NOMO-1 treated with DMSO at 0.1 percent for 48 hours (cell line): ENCODE results near the gene ASTN2.
"Not testable (repeated sequence)": the region's sequence is repeated elsewhere in the genome, so short reads cannot be mapped to it uniquely, and the experiment has no call there.

ENCODE experiments used
- DNase-seq: peaks from one replicate; lab custom pipeline; 2025; ENCODE audit not compliant: unreplicated experiment; lab: John Stamatoyannopoulos, UW

ASTN2 gene

DNA sequence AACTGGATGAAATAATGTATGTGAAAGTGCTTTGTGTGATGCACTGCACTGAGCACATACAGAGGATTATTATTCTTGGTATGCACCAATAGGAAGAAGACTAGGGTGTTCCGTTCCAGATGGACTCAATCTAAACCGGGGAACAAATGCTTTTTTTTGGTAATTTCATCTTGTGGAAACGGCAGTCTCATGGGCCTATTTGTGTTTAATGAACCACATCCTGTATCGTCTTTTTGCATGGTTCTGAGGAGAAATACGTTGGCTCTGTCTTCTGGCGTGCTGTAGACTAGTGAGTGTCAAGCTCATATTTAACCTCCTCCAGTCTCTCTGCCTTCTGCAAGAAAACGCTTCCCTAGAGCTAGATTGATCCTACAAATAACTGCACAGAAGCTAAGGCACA lies 697.7 kb downstream of the ASTN2 start:
- DNase-seq, result no peak

DNA sequence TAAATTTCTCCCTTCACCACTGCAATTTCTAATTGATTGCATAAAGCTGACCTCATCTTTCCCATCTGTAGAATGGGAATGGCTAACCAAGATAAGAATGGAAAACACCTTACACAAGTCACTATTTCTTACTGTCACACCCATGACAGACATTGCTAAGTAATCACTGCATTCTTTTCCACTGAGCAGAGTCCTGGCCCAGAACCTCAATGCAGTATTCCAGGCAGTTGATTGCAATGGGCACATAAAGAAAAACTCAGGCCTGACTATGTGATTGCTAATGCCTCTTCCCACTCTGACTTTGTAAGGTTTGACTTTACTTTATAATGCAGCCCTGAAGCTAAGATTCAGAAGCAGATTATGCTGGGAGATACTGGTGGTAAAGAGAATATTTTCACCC lies 698.4 kb downstream of the ASTN2 start:
- no peak for DNase-seq

DNA sequence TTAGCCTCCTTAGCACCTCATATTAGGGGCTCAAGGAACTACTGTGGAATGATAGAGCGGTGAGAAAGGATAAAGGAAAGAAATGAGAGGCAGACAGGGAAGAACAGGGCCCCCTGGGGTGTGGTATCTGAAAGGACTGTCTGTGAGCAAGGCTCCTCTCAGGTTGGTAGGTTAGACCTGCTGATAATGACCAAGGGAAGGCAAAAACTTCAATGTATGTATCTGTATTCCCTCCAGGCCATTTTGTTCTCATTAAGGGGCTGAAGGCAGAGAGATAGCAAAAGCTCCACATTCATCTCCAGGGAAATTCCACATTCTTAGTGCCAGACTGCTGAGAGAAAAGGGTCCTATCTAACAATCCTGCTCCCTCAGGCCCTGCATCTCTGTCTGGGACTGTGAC lies 699.1 kb downstream of the ASTN2 start:
- DNase-seq, result no peak

DNA sequence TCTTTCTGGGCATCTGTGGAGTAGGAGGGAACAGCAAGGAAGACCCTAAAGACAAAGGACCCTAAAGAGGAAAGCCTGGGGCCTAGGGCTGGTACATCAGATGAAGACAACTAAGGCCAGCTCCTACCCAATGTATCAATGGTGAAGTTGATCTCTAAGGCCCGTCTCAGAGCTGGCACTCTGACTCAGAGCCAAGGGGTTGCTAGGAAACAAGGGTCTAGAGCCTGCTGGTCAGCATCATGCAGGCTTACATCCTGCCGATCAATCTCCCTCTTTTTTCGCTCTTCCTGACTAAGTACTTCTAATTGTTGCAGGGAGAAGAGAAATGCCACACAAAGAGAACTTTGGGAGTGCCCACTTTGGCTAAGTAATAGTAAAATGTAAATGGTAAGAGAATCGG lies 701.6 kb downstream of the ASTN2 start:
- no peak for DNase-seq

DNA sequence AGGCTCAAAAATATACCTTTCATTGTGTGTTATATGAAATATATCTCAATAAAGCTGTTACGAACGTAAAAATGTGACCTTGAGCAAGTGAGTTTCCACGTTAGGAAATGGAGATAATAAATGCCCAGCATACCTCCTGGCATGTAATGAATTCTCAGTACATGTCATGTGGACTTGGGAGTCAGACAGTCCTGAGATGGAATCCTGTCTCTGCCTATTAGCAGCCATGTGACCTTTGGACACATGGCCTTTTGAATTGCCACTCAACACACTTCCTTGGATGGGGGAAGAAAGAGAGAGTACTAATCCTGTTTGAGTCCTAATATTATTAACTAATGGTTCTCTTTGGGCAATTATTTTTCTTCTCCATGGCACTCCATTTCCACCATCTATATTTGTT lies 702.1 kb downstream of the ASTN2 start:
- no peak for DNase-seq

DNA sequence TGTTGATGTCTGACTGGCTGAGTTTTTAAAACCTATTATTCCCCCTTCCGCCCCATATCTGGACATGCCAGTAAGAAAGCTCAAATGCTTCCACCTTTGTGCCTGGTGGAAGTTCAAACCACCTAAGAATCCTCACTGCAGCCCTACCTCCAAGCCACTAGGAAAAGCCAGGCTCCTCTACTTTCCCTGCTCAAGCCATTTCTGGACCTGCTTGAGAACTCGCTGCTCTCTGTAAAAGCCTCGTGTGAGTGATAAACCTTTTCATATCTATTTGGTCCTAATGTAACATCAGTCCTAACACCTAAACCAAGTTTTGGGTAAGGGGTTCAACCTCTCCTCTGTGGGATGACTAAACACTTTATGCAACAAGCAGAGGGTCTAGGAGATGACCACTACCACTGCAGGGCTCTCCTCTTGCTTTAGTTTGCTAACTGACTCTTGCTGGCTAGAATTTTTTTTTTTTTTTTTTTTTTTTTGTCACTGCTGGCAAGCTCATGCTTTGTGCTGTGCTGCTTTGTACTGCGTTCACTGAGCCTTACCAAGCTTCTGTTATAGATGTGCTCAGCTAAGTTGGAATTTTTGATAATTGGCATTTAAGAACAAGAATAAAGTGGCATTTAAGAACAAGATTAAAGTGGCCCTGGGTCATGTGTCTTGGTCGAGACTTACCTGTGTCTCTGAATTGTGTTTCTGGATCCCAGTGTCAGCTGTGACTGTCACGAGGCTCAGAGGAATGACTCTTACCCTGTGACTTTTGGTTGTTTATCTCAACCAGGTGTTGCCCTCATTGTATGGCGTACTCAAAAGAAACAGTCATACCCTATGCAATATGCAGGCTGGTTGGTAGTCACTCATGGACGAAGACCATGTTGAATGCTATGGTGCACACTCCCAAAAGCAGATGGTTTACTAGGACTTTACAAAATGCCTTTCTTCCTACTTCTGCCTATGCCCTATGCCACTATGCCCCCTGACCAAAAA lies 708.3 kb downstream of the ASTN2 start:
- no peak for DNase-seq

DNA sequence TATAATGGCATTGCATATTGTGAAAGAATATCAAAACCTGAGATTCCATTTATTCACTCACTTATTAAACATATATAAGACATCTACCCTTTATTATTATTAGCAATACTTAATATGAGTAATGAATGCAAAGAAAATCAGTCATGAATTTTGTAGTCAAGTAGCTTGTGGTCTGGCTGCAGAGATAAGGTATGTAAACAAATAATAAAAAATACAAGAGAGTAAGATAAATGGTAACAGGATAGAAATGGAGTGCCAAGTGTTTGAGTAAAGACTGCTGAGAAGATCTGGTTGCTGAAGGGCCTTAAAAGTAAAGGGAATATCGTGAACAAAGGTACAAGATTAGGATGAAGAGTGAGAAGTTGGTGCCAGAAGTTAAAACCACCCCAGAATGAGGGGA lies 709.3 kb downstream of the ASTN2 start:
- DNase-seq, result no peak

DNA sequence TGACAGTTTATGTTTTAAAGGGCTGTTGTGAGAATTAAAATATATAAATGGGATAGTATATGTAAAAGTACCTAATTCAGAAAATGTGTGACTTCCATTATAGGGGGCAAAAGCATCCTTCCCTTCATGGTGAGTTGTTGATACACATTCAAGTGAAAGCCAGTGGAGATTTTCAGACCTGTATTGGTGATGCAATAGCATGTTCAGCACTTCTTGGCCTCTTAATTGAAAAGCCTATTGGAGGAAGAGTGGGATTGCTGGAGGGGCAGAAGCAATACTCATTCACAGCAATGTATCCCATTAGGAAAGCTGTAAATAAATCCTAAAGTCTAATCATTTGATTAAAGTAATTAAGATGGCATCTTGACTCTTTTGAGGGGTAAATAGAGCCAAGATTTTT lies 710.4 kb downstream of the ASTN2 start:
- DNase-seq, result no peak

DNA sequence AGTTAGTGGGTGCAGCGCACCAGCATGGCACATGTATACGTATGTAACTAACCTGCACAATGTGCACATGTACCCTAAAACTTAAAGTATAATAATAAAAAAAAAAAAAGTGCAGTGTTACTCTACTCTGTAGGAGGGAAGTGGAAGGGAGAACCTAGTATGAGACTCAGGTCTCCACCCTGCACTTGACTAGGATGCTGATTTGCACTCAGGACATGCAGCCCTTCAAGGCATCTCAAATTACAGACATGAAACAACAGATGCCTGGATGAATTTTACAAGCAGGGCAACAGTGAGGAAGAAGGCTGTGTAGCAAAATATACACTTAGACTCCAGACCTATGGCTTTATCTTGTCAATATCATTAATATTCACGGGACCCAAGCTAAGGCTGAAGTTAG lies 711.2 kb downstream of the ASTN2 start:
- no peak for DNase-seq

DNA sequence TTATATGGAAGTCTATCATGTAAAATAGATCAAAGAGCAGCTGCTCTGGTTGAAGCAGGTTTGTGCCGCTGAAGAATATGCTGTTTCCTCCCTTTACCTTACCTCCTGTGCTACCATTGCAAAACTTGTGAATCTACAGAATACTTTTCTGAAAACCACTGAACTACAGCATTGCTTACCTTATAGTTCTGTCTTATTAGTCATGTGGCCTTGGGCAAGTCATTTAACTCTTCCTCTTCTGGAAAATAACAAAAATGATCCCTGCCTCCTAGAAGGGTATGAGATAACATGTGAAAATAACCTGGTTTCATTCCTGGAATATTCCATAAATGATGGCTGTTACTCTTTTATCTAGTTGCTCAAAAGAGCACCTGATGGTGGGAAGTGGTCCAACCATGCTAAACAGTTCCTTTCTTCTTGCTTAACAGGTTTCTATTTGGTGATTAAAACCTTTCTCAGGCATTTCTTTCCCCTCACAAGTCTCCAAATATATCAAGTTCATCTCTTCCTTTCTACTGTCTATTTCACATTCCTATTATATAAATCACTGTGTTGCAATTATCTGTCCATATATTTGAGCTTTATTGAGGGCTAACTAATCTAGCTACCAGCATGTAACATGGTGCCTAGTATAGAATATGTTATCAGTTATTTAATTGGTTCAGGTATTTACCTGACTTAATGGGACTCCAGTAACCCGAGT lies 712.8 kb downstream of the ASTN2 start:
- no peak for DNase-seq

DNA sequence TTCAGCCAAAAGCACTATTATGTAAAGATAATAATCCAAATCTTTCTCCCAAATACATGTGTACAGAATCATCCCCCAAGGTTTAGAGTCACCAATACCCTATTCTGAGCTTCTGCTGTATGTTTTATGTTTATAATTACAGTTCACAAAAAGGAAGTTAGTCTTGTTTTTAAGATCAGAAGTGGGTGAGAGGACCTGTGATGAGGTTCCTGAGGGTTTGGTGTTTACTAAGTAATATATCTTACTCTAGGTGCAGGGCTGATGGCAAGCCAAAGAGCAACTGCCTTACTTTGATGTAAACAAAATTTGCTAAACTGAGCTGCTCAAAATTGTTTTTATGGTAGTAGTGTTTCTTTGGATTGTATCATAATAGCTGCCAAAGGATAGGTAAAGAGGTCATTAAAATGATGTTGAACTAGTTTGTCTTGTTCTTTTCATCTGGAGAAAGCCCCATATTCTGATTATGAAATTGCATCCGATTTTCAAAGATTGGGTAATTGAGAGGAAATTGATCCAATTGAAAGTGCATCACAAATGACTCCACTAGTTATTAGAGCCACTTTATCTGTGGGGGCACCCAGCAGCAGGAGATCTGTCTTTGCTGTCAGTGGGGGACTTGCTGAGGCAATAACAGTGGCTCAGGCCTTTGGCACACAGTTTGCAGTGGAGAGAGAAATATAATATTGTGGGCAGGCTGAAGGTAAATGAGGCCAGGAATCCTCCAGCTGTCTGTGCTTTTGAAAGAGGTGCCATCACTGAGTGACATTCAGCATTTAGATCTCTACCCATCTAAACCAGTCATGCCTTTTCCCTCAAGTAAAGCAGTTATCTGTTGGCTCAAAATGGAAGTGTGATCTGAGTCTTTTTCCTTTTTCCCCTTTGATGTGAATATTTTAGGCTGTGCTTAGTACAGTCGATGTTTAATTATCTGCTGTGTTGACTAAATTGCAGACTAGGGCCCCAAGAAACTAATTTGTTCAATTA lies 713.7 kb downstream of the ASTN2 start:
- DNase-seq, result no peak

DNA sequence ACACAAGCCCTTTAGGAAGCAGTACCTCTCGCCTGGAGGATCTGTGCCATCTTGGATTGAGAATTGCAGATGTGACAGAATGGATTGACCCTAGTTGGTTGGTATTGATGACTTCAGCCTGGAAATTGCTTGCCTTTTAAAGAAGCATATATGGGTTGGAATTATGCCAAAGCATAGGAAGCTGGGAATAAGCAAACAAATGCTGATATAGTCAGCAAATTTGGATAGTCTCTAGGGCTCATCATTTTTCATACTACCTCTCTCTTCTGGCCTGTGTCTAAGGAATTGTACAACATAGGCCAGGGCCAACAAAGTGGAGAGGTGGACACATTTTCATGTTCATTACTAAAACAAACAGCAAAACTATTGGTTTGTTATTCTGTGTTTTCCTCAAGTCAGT lies 714.6 kb downstream of the ASTN2 start:
- DNase-seq, result no peak

DNA sequence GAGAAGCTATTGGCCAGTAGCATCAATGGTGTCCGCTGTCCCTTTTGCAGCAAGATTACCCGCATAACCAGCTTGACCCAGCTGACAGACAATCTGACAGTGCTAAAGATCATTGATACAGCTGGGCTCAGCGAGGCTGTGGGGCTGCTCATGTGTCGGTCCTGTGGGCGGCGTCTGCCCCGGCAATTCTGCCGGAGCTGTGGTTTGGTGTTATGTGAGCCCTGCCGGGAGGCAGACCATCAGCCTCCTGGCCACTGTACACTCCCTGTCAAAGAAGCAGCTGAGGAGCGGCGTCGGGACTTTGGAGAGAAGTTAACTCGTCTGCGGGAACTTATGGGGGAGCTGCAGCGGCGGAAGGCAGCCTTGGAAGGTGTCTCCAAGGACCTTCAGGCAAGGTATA lies 717.0 kb downstream of the ASTN2 start:
- no peak for DNase-seq

DNA sequence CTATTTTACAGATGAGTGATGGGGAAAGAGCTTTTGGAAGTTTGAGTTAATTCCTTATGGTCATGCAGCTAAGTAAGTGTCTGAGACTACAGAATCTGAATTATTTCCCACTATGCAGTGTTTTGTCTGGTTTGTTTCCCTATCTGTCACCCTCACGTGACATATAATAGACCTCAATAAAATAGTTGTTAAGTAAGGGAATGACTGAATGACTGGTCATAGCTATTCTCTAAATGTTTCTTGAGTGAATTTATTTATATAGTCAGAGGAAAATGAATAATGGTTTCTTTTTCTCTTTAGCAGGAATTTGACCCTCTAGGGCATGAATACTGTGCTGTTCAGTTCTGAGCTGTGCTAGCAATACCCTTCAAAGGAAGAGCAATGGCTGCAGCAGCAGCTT lies 717.5 kb downstream of the ASTN2 start:
- no peak for DNase-seq

DNA sequence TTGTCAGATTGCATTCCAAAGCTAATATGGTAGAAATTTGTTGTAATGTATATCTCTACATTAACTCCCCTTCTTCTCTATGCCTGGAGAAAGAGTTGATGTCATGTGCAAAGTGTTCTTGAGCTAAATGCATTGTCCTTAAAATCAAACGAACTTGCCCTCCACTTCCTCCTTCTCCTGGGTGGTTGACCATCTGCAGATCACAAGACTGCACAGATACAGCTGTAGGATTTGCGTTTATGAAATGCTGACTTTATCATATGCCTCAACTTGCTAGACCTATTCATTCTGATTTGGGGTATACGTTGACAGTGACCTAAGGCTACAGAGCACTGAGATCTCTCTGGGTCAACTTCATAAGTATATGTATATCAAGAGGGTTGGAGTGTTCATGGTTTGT lies 719.4 kb downstream of the ASTN2 start:
- DNase-seq, result no peak

DNA sequence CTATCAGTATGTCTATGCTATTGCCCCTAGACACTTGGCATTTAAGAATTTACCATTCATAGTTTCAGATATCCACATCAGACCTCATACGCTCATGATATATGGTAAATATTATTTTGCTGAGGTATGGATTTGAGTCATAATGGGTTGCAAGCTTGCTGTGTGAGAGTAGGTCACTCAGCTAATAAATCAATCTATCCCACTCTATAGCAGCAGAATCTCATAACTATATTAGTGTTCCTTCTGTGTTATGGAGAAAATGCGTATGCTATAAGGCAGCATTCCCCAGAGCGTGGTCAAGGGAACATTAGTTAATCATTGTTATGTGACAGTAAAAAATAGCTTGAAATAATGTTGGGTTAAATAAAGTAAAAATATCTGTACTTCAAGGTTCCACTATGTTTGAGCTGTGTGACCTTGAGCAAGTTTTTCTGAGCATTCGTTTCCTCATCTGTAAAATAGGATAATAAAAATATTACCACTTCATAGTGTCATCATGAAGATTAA lies 720.0 kb downstream of the ASTN2 start:
- DNase-seq, result no peak

DNA sequence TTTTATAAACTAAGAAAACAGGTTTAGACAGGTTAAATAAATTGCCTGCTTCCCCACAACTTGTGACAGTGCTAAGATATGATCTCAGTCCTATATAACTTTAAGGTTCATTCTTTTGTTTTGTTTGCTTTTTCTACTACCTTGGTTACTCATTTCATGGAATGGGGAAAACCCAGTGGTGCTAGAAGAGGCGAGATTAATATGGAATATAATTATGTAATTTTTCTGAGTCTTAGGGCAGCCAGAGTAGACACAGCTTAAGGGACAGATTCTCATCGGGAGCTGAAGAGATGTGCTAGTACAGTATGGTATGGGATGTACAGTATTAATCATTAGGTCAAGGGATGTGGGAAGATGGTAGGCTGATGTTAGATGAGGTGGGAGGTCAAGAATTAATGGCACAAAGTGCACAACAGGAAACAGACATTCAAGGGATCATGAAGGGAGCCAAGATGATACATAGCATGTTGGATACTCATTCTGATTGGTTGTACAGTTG lies 721.6 kb downstream of the ASTN2 start:
- no peak for DNase-seq

DNA sequence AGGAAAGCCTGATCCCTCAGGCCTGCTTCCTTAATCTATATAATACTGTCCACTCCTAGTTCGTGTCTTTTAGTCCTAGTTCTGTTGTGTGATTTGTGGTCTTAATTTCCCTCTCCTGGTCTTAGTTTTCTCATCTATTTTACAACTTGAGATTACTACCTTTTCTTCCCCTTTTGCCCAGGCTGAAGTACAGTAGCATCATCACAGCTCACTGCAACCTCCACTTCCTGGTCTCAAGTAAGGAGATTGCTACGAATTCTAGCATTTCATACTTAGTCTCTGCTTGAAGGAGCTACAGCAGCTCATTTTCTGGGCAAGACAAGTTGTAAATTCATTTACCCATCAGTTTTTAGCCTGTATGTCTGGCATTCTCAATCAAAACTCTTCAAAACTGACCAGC lies 722.2 kb downstream of the ASTN2 start:
- peak; percentile 20 for DNase-seq

DNA sequence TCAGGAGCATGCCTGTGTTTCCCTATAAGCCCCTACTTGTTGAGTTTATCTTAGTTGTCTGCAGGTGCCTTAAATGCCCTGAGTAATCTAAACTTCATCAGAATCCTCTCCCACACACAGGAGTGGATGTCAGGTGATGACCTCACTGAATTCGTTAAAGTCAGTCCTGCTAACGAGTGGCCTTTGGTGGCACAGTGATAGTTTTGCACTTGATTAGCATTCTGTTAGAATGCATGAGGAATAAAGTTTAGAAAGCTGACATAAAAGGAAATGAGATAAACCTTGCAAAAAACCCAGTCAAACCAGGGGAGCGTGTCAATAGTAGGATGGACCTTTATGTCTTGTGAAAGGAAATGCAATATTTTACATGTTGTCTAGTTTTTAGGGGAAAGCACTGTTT lies 723.2 kb downstream of the ASTN2 start:
- DNase-seq, result no peak

DNA sequence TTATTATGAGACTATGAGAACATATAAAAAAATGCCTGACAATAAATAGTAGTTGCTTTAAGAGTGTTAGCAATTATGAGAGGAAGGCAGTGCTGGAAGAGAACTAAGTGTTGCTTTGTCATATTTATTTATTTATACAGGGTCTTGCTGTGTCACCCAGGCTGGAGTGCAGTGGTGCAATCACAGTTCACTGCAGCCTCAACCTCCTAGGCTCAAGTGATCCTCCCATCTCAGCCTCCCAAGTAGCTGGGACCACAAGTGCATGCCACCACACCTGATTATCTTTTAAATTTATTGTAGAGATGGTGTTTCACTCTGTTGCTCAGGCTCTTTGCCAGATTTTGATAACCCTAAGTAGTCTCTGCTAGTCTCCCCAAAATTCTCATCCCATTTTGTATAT lies 724.1 kb downstream of the ASTN2 start:
- not testable (repeated sequence) for DNase-seq
